ELR (cell line): Measurements from ENCODE around the gene ISOC2.
A peak's percentile ranks its signal among the peaks of the same experiment; 100 is the strongest.

Source experiments
- DNase-seq: peaks from one replicate; pipeline ENCODE4 v3.0.0-alpha.2; 2015; ENCODE audit warnings: low read depth

Gene ISOC2

GRCh38 chr19:55406826-55407549 is 54.5 kb downstream of the ISOC2 start:
- peak; percentile 47 for DNase-seq

- DNase-seq = no peak
Measured at GRCh38 chr19:55406091-55406825, 55.2 kb downstream of the ISOC2 start.

- DNase-seq = no peak
Measured at GRCh38 chr19:55405638-55406037, 55.8 kb downstream of the ISOC2 start.
